Measurements from ENCODE around the gene NUP214.

- TF ChIP-seq POLR2AphosphoS5 (IDR thresholded peaks at IDR 0.05) (no peak), POLR2A (IDR thresholded peaks at IDR 0.05) (no peak)
- TF ChIP-seq, protein P1, sequence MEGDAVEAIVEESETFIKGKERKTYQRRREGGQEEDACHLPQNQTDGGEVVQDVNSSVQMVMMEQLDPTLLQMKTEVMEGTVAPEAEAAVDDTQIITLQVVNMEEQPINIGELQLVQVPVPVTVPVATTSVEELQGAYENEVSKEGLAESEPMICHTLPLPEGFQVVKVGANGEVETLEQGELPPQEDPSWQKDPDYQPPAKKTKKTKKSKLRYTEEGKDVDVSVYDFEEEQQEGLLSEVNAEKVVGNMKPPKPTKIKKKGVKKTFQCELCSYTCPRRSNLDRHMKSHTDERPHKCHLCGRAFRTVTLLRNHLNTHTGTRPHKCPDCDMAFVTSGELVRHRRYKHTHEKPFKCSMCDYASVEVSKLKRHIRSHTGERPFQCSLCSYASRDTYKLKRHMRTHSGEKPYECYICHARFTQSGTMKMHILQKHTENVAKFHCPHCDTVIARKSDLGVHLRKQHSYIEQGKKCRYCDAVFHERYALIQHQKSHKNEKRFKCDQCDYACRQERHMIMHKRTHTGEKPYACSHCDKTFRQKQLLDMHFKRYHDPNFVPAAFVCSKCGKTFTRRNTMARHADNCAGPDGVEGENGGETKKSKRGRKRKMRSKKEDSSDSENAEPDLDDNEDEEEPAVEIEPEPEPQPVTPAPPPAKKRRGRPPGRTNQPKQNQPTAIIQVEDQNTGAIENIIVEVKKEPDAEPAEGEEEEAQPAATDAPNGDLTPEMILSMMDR (IDR thresholded peaks at IDR 0.05): no peak
Measured at GRCh38 chr9:131099102-131099606, 26.2 kb upstream of the NUP214 start.

All from gastroesophageal sphincter (tissue), 3 donors.